Thyroid gland (tissue), 4 donors: Measurements from ENCODE around the gene MBD3L2B.

Source experiments
- CTCF ChIP-seq, 6 experiments: fragments of 200-600 bp in 3 of 6; fragments of 450-650 bp in 3 of 6; sonication (generic) in 3 of 6; IDR thresholded peaks; one replicate each; pipeline ENCODE4 v1.5.1; 2016 to 2019; ENCODE audit warnings: antibody characterized with exemption in 6 of 6, mild to moderate bottlenecking in 2 of 6, inconsistent platforms in 1 of 6, moderate library complexity in 1 of 6
- POLR2A ChIP-seq, 2 donors: fragments of 450-650 bp; IDR thresholded peaks; one replicate each; pipeline ENCODE4 v1.6.1; 2017; ENCODE audit warnings: antibody characterized with exemption in 2 of 2, mild to moderate bottlenecking in 2 of 2, moderate library complexity in 1 of 2

- no peak for TF ChIP-seq CTCF (IDR thresholded peaks at IDR 0.05)
- no peak for TF ChIP-seq POLR2A (IDR thresholded peaks at IDR 0.05)
These were observed 47.4 kb upstream of the MBD3L2B start for GRCh38 chr19:7068599-7068998.
